ENCODE results near the gene RGS4. TPM values are rescaled to one million over a fixed set of nuclear protein-coding genes. Genes with fewer than 3 reads are reported as not detected.

The RGS4 gene
- total RNA-seq, 1 donor from 2014 or later, result 8.5 TPM

DNA sequence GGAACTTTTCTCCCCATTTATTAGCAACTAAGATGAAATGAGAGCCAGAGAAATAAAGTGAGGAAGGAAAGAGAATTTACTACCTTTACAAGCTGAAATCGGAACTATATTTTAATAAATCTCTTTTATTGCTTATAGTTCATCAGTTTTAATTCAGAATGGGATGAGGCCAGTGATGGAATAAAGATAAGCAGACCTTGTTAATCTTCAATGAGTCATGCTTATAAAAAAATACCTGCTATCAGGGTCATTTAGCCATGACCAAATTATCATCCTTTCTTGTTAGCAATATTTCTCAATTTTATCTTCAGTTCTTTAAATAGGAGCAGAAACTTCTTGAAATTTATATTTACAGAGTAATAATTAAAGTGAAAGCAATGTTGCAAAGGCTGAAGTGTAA, 26.1 kb downstream of the RGS4 start:
- no peak for DNase-seq (ENCODE audit: low read depth in 2 of 2)

DNA sequence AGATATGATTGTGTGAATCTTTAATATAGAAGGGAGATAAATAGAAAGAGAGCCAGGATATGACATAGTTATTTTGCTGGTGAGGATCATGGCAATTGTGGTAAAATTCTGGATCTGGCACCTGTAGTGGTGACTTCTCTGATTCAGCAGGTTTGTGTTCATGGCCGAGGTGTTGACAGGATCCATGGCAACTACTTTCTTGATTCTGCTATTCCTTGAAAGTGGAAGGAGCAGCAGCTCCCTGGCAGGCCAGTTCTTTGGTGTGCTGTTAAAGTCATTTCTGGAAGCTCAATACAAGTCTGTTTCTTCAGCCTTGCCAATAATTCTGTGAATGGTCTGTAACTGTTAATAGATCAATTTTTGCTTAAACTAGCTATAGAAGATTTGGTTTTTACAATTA, 33.4 kb downstream of the RGS4 start:
- no peak for DNase-seq (ENCODE audit: low read depth in 2 of 2)

DNA sequence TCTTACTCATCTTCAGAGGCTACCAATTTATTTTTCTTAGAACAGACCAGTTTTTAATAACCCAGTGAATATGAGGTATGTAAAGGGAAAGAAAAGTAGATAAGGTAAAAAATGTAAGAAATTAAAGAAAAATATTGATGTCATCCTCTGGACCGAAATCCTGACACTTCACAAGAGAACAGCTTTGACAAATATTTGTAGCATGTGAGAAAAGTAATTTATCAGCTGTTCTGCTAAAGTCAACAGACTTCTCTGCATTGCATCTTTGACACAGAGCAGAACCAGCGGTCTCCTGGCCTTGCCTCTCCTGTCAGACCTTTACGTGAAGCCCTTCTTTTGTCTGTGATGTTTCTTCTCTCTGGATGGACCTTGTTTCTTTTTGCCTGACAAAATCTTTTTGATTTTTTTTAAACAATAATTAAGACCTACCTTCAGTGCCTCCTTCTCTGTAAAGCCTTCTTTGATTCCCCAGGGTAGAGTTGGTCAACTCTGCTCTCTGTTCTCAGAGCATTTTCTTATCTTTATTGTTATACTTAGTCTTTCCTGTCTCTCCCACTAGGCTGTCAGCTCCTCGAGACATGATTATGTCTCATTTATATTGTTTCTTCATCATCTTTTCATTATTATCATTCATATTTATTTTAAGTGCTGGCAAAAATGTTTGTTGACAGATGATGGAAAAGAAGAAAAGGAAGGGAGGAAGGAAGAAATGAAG, 35.4 kb downstream of the RGS4 start:
- no peak for DNase-seq (ENCODE audit: low read depth in 2 of 2)

DNA sequence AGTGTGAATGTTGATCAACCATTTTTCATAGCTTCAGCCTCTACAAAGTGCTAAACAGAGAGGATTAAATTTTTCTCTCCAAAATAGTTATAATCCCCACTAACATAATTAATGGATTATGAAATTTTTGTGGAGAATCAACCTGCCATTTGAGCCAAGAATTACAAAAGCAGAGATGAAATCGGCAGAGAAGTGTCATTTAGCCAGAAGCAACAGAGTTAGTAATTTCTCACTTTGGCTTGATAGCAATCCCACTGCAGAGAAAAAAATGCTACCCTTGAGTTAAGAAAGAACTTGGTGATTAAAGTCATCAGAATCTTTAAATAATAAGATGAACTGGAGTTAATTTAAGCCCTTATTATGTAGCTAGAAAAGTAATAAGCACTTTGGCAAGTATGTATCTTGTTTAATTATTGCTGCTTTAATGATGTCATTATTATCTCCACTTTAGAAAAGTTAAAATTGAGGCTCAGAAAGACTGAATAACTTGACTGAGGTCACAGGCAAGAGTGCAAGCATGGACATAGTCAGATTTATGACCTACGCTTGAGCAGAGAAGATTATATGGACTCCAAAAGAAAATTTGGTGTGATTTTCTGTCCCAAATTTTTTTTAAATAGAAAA, 37.3 kb downstream of the RGS4 start:
- DNase-seq (ENCODE audit: low read depth in 2 of 2), result no peak

DNA sequence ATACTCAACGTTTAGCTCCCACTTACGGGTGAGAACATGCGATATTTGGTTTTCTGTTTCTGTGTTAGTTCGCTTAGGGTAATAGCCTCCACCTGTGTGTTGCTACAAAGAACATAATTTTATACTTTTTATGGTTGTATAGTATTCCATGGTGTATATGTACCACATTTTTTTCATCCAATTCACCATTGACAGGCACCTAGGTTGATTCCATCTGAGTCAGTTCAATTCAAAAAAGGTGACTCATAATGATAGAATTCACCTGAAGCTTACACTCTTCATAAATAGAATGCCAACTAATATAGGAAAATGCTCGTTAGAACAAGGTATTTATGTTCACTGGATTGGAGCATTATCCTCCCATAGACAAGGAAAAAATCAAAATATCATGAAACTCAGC, 38.5 kb downstream of the RGS4 start:
- DNase-seq (ENCODE audit: low read depth in 2 of 2), result no peak

DNA sequence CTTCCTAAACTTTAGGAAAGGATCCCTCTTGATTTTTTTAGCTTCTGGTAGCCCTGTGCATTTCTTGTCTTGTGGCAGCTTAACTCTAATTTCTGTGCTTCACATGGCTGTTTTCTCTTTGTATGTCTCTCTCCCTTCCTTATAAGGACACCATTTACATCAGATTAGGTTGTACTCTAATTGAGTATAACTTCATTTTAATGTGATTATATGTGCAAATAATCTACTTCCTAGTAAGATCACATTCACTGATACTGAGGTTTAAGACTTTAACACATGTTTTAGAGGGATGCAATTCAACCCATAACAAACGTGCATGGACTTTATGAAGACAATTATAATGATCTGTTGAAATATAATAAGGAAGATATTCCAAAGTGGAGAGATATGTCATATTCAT, 46.7 kb downstream of the RGS4 start:
- DNase-seq (ENCODE audit: low read depth in 2 of 2), result no peak

DNA sequence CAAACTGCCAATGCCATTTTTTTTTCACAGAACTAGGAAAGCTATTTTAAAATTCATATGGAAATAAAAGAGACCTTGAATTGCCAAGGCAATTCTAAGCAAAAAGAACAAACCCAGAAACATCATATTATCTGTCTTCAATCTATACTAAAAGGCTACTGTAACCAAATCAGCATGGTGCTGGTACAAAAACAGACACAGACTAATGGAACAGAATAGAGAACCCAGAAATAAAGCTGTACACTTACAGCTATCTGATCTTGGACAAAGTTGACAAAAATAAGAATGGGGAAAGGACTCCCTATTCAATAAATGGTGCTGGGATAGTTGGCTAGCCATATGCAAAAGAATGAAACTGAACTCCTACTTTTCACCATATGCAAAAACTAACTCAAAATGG, 50.5 kb downstream of the RGS4 start:
- no peak for DNase-seq (ENCODE audit: low read depth in 2 of 2)

DNA sequence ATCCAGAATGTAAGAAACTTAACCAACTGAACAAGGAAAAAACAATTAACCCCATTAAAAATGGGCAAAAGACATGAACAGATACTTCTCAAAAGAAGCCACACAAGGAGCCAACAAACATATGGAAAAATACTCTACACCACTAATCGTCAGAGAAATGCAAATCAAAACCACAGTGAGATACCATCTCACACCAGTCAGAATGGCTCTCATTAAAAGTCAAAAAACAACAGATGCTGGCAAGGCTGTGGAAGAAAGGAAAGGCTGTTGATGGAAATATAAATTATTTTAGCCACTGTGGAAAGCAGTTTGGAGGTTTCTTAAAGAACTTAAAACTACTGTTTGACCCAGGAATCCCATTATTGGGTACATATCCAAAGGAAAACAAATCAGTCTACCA, 51.2 kb downstream of the RGS4 start:
- no peak for DNase-seq (ENCODE audit: low read depth in 2 of 2)

DNA sequence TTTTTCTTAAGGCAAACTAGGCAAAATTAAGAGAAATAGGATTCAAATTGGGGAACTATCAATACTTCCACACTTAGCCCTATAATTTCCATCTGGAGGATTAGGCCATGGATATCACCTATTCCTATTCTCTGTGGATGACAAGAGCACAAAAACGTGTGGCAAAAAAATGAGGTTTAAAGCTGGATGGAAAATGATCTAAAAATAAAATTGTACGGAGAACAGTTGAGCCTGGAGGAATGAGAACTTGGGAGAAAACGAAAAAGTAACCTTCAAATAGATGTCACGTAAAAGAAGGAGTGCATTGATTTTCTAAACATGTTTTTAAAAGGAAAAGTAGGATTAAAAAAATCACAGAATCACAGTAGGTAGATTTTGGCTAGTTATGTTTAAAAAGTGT, 55.7 kb downstream of the RGS4 start:
- no peak for DNase-seq (ENCODE audit: low read depth in 2 of 2)

Other genes starting within 250 kb of the RGS4 start
- not detected in 2 replicates for gene CCDC190, start 208.2 kb upstream of the RGS4 start, total RNA-seq
- gene RGS5, start 133.6 kb downstream of the RGS4 start, total RNA-seq, result 1.0 and 1.6 TPM in 2 replicates

Measured in dermis microvascular lymphatic vessel endothelial cell (primary cell).